Activated CD4-positive, alpha-beta T cell treated with anti-CD3 and anti-CD28 coated beads, Interleukin-2, amount 50 U/mL, for 16 hours (primary cell): ENCODE results near the gene CASQ2.
"Not testable (repeated sequence)": the region's sequence is repeated elsewhere in the genome, so short reads cannot be mapped to it uniquely, and the experiment has no call there.

ENCODE experiments used
- DNase-seq: peaks from one replicate; pipeline ENCODE4 v3.0.0-alpha.2; 2020

Gene CASQ2

GRCh38 chr1:115780655-115781054 is 12.1 kb upstream of the CASQ2 start:
- not testable (repeated sequence) for DNase-seq

GRCh38 chr1:115779075-115779474 is 10.6 kb upstream of the CASQ2 start:
- not testable (repeated sequence) for DNase-seq

GRCh38 chr1:115771847-115772457 is 3.4 kb upstream of the CASQ2 start:
- DNase-seq, result peak; percentile 54

GRCh38 chr1:115771094-115771846 is 2.8 kb upstream of the CASQ2 start:
- no peak for DNase-seq

GRCh38 chr1:115767403-115767802 is 1.1 kb downstream of the CASQ2 start:
- no peak for DNase-seq

GRCh38 chr1:115765091-115765490 is 3.4 kb downstream of the CASQ2 start:
- DNase-seq, result no peak

GRCh38 chr1:115764541-115764940 is 4.0 kb downstream of the CASQ2 start:
- DNase-seq, result no peak

- no peak for DNase-seq
Observed at GRCh38 chr1:115762779-115763178, 5.7 kb downstream of the CASQ2 start.

GRCh38 chr1:115761601-115762302 is 6.8 kb downstream of the CASQ2 start:
- DNase-seq, result no peak

- DNase-seq, result no peak
Observed at GRCh38 chr1:115757856-115758255, 10.7 kb downstream of the CASQ2 start.

GRCh38 chr1:115757326-115757725 is 11.2 kb downstream of the CASQ2 start:
- DNase-seq, result no peak

GRCh38 chr1:115755456-115756370 is 12.8 kb downstream of the CASQ2 start:
- DNase-seq, result no peak

- DNase-seq, result no peak
Observed at GRCh38 chr1:115753830-115754229, 14.7 kb downstream of the CASQ2 start.

- DNase-seq, result no peak
Observed at GRCh38 chr1:115753361-115753760, 15.2 kb downstream of the CASQ2 start.

- no peak for DNase-seq
Observed at GRCh38 chr1:115748401-115749150, 19.9 kb downstream of the CASQ2 start.

- no peak for DNase-seq
Observed at GRCh38 chr1:115746021-115746690, 22.4 kb downstream of the CASQ2 start.

- no peak for DNase-seq
Observed at GRCh38 chr1:115744646-115745275, 23.8 kb downstream of the CASQ2 start.

- no peak for DNase-seq
Observed at GRCh38 chr1:115740811-115741210, 27.7 kb downstream of the CASQ2 start.

GRCh38 chr1:115732316-115732715 is 36.2 kb downstream of the CASQ2 start:
- no peak for DNase-seq

- DNase-seq, result no peak
Observed at GRCh38 chr1:115729756-115730155, 38.8 kb downstream of the CASQ2 start.

- DNase-seq, result no peak
Observed at GRCh38 chr1:115728341-115728740, 40.2 kb downstream of the CASQ2 start.
